Hematopoietic multipotent progenitor cell treated with erythropoietin and hydrocortisone succinate and interleukin-3 and kit ligand, for 17 days (in vitro differentiated cells): ENCODE results near the gene TADA1.

Source experiments
- DNase-seq: peaks from one replicate; pipeline ENCODE4 v3.0.0-alpha.2; 2015; ENCODE audit warnings: low spot score

Gene TADA1, protein sequence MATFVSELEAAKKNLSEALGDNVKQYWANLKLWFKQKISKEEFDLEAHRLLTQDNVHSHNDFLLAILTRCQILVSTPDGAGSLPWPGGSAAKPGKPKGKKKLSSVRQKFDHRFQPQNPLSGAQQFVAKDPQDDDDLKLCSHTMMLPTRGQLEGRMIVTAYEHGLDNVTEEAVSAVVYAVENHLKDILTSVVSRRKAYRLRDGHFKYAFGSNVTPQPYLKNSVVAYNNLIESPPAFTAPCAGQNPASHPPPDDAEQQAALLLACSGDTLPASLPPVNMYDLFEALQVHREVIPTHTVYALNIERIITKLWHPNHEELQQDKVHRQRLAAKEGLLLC

DNA sequence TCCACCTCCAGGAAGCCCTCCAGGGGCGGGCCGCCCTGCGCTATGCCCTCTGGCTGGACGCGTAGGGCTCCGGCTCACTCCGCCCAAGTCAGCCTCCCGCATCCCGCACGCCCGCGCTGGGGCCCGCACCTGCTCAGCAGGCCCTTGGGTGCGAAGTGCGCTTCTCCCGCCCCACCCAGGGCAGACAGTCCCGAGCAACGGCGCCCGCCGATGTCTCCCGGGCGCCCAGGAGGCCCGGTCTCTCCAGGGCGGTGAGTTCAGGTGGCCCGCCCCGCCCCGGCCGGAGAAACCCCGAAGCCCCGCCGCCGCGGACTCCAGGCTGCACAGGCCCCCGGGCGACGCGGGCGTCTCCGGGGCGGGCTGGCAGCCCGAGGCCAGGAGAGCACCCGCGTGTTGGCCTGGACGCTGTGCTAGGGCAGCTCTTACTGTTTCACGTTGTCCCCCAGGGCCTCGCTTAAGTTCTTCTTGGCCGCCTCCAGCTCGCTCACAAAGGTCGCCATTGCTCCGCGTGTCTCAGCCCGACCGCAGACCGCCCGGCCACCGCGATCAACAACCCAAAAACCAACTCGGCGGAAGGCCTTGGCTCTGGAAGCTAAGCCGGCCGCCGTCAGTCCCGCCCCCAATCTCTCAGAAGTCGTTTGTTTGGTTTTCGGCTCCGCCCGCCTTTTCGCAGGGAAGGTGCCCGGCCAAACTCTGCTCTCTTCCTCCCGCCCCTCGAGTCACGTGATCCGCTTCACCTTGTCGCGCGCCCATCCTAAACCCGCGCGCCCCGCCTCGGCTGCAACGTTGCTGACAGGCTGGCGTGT lies at the start of gene TADA1:
TSS of gene TADA1 (minus strand) at position 531 of the 806 bp plus-strand sequence. CDS start at position 500, 31 bp downstream.
- DNase-seq = peak; percentile 92

DNA sequence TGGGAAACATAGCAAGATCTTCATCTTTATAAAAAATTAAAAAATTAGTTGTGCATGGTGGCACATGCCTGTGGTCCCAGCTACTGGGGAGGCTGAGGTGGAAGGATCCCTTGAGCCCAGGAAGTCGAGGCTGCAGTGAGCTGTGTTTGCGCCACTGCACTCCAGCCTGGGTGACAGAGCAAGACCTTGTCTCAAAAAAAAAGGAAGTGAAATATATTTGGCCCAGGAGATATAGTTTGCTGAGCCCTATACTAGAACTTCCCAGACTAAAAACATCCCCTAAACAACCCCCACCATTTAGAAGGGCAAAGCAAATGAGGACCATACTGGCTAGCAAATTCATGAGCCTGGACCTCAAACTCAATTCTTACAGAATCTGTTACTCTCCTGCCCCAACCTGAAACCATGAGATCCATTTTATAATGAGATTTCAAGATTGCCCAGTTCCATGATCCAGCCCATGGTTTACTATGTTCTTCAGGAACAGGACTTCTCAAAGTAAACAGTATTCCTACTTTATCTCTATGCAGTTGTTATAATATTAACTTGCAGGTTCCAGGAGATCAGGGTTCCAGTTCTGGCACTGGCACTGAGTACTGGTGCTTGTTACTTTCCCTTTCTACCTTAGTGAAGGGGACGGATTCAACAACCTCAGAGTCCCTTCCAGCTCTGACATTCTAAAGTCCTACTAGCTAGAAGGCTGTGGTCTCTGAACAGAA lies 48.9 kb upstream of the TADA1 start:
- no peak for DNase-seq

DNA sequence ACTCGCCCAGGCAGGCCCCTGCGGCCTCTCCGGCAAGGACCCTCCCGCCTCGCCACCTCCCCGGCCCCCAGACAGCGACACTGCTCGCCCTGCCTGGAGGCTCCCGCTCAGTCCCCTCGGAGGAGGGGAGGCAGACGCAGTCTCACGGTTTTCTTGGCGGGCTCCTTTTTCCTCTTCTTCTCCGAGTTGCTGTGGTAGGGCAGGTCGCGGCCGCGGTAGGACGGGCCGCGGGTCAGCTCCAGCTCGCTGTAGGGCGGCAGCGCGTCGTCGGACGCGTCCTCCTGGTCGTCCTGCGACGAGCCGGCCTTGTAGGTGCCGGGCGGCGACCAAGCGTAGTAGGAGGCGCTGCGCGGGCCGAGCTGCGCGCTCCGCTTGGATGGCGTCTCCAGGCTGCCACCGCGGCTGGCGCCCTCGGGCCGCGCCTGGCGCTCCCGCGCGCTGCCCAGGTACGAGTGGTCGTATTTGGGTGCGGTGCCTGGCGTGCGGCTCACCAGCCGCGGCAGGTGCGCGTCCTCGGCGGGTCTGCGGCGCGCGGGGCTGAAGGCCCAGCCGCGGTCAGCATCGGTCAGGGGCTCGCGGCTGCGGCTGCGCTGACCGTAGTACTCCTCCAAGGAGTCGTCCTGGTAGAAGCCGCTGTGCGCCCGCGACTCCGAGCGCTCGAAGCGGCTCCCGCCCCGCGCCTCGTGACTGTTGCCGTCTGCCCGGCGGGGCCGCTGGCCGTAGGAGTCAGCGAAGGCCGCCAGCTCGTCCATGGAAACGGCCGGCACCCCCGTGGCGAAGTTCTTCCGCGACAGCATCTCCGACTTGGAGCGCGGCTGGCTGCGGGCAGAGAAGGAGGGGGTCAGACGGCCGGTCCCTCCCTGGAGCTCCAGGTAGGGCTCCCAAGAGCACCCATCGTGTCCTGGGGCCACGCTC lies 44.8 kb upstream of the TADA1 start:
- DNase-seq = no peak

DNA sequence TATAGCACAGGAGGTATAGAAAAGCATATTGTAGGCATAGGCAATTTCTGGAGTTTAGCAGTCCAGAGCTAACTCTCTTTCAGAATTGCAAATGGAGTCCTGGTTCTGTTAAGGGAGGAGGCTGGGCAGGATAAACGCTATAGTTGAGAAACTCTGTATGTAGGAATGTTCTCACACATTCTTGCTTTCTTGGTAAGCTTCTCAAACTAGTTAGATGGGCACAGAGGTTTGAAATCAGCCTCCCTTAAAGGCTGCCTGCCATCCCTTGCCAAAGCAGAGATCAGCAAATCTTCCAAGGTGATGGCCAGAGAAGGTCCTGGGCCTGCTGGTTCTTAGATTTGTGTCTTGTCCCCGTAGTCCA lies 42.9 kb upstream of the TADA1 start:
- no peak for DNase-seq

DNA sequence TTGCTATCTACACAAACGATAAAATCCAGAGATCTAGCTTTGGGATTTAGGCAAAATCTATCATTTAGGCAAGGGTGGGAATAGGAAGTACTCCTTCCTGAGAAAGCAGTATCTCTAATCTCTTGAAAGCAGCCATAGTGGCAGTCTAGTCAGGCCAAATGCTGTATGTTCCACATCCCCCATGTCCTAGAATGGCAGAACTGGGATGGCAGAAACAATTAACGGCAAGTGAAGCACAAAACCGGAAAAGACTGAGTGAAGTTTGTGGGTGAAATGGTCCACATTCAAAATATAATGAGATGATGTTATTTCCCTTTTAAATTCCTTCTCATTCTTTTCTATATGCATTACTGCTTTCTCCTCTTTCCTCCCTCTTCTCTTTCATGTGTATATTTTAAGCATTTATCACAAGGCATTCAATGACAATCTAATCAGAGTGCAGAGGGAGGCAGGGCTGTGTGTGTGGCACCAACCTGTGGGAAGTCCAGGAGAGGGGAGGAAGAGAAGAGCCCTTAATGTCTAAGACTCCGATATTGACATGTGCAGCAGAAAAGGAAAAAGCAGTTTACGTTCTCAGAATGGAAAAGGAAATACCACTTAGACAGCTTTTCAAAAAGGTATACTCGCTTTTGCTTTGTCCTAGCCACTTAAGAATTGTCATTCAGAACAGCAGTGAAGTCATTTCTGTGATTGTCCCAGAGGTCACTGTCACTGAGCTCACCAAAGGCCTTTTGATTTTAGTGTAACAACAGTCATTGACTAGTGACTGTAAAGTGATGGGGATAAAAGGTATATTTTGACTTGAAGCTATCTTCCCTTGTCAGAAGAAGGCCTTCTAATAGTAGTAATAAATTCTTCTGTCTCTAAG lies 42.3 kb upstream of the TADA1 start:
- DNase-seq = no peak

DNA sequence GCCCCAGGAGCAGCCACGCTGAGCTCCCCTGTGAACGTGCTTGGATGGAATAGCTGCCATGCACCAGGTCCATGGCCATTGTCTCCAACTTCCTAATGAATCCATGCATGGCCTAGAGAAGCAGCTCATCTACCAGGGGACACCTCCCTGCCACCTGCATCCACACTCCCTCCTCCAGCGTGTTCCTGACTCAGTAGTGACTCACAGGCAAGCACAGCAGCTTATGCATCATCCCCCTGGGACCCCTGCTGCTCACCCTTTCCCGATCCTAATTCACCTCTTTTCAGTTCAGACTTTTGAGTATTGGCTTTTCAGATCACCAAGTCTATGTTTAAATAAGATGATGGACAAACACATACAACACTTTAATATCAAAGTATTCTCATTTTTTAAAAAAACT lies 39.9 kb upstream of the TADA1 start:
- DNase-seq = no peak

DNA sequence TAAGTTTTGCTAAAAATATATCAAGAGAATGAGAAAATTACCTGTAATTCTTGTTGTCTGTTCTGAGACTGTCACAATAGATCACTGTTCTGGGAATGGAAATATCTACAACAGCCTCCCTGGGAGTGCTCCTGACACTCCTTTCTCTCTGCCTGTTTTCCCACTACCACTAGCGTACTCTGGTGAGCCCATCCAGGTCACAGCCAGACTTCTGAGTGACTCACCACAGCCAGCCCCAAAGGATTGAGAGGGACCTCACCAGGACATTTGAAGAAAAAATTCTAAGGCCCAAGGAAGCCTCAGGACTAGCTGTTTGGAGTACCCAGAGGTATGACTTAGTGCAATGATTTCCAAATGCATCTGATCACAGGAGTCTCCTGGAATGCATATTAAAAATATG lies 39.0 kb upstream of the TADA1 start:
- no peak for DNase-seq

DNA sequence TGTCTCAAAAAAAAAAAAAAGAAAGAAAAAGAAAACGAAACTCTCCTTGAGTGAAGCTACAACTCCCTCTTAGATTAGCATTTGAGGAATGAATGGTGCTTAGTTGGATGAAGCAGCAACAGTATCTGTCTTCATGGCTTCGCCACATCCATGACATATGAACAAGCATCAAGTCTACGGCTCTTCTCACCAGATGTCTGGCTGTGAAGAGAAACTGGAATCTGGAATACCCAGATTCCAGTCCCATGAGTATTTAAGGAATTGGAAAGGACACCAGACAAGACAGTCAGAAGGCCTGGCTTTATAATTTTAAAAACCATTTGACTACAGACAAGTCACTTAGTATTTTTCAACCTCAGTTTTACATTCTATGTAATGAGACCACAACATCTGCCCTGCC lies 38.0 kb upstream of the TADA1 start:
- DNase-seq = no peak

DNA sequence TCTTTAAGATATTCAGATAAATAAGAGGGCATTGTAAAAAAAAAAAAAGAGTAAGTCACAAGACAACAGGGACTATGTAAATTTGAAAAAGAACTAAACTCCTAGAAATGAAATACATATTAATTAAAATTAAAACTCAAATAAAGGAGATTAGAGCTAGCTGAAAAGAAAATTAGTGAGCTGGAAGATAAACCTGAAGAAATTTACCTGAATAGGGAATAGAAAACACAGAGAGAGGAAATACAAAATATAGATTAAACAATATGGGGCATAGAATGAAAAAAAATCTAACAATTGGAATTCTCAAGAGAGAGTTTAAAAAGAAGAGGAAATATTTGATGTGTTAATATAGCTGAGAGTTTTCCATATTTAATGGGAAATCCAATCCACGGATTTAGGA lies 35.6 kb upstream of the TADA1 start:
- no peak for DNase-seq

DNA sequence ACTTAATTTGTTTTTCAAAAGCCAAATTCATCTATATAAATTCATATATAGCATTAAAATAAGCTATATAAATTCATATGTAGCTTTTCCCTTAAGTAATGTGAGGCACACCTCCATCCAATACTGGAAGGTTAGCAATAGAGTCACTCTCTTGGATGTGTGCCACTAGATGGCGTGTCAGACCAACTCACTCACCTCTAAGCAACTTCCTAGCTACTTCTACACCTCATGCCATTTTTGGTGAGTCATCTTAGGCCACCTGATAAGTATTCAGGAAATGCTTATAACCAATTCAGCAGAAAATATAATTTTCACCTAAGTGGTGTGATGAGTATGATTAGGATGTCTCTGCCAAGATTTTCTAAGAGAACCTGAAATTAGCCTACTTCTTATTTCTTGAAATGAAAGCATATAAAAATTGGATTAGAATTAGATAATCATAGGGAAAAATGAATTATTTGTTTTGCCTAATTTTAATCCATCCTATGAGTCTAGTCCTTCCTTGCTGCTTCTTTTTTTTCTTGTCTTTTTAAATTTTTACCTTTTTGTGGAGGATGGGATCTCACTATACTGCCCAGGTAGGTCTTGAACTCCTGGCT lies 34.4 kb upstream of the TADA1 start:
- peak; percentile 85 for DNase-seq

DNA sequence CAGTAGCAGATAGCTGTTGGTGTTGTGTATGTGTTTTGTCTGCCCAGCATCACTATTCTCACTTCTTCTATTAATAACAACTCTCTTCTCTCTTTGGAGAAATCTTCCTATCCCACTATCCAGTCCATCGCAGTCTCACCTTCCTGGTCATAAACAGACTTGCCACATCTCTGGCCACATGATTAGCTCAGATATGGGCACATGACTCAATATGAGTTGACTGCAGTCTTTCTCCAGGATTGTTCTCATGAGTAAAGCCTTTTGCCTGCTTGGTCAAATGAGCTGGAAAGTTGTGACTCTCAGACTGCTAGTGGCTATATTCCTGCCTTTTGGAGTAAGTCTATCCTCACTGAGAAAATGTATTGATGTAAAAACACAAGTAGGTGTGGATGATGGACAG lies 32.9 kb upstream of the TADA1 start:
- DNase-seq = no peak

DNA sequence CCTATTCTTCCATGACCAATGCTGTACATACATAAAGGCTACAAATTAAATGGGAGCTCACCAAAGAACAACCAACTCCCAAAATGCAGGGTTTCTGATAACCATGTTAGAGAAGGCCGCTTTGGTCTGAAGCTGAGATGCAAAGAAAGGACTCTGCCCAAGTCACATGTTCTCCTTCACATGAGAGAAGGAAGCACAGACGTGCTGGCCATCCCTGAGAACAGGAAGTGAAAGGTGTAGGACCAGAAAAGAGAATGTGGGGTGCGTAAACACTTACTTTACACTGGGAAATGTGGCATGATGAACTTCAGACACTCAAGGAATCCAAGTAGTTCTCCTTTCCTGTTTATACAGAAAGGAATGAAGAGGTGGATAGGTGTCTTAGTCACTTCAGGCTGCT lies 31.7 kb upstream of the TADA1 start:
- no peak for DNase-seq

DNA sequence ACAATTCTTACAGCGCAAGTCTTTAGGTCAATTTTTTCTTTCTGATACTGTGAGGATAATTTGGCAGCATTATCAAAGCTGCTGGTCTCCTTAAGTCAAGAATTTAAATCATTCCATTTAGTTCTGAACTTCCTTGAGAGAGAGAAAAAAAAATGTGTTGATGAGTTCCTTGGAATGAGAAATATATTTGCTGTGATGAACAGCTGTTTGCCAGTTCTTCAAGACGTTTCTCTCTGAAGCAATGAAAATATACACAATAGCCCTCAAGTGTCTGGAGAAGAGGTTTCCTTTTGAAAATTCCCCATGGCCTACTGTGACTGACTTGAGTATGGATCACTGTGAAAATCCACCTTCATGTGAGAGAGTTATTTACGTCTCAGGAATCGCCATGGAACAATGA lies 31.0 kb upstream of the TADA1 start:
- DNase-seq = no peak

DNA sequence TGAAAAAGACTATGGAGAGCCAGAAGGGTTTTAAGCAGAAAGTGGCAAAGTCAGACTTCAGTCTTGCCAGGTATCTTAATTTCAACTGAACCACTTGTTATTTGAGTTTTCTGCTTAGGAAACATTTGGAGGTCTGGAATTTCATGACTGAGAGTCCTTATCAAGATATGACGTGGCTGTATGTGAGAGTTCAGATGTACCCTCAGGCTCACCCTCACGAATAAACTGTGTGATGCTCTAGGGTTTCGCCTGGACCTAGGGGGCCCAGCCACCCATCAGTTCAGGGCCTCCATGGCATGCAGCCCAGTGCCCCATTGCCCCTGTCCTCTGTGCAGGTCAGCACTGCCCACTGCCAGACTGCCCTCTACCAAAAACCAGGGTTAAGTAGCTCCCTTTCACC lies 30.6 kb upstream of the TADA1 start:
- DNase-seq = no peak

DNA sequence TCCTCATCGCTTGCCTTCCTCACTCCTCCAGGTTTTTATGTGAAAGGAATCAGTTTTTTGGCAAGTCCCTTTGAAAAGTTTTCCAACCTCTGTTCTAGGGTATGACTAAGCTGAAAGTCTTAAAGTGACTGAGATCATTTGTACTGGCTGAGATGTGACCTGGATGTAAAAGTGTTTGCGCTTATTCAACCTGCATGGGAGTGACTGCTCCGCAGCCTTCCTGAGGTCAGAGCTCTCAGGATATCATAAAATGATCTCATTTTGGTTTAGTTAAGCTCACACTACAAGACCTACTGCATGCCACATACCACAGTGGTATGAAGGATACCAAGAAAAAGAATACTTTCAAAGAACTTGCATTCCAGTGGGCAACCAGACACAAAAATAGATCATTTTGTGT lies 29.8 kb upstream of the TADA1 start:
- no peak for DNase-seq

DNA sequence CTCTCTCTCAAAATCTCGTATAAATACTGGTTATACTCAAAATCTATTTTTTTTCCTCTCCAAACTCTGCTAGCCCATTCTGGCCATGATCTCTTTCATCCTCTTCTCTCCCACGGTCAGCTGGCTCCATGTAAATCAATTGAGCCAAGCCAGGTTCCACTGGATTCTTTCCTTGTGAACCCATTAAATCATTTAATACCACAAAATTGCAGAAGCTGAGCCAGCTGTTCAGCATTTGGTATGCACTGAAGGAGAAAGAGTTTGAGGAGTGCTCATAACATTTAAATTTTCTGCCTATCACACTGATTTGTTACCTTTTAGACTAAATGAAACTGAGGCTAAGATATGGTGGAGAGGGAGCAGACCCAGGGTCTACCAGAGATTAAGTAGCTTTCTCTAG lies 29.1 kb upstream of the TADA1 start:
- DNase-seq = no peak

DNA sequence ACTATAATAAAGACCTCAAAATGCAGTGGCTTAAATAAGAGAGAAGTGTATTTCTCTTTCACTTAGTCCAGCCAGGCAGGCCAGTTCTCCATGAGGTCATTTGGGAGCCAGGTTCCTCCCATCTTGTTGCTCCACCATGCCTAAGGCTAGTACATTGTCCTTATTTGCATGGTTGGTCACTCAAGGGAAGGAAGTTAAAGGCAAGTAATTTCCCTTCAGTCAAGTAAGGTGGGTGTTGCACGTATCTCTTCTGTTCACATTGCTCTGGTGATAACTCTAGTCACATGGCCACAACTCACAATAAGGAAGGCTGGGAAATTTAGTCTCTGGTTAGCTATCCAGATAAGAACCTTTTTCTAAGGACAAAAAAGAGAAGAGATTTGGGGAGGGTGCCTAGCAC lies 27.2 kb upstream of the TADA1 start:
- DNase-seq = no peak

DNA sequence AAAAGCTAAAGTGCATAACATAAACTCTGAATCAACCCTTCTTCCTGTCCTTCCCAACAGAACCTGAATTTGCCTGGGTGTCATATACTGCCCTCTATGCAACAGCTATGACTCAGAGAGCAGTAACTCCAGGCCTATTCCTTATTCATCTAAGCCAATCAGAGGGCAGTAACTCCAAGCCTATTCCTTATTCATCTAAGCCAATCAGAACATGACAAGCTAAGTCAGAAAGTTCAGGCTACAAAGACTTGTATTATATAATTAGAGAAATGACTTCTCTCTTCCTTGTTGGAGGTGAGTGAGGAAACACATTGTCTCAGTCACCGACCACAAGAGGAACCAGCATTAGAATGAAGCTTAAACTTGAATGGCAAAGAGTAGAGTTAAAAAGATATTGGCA lies 26.2 kb upstream of the TADA1 start:
- DNase-seq = no peak

DNA sequence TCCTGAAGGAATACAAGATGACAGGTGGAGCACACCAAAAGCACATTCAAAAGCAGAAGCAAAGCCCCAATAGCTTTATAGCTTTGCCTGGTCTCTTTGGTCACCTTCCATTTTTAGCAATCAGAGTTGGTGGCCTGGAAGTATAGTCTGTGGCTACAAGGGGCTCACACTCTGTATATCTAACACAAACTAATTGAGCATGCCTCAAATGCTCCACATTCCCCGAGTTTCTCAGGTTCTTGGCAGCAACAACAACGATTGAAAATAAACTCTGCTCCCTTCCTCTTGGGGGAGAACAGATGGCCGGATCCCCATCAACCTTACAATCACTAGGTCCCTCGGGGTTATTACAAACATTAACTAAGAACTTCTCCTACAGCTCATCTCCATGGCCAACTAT lies 24.9 kb upstream of the TADA1 start:
- no peak for DNase-seq

DNA sequence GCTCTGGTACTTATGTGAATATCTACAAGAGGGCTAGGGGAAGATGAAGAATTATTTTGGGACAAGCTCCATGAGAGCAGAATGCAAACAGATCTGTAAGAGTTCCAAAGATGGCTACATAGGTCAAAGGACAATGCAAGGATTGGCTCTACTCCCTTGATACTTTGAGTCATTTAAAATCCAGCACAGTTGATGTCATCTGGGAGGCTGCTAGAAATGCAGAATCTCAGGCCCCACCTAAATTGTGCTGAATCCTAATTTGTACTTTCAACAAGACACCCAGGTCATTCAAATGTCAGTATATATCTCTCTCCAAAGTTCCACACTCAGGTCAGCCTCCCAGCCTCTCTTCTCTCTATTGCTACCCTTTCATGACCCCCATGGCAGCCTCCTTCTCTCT lies 23.7 kb upstream of the TADA1 start:
- no peak for DNase-seq

DNA sequence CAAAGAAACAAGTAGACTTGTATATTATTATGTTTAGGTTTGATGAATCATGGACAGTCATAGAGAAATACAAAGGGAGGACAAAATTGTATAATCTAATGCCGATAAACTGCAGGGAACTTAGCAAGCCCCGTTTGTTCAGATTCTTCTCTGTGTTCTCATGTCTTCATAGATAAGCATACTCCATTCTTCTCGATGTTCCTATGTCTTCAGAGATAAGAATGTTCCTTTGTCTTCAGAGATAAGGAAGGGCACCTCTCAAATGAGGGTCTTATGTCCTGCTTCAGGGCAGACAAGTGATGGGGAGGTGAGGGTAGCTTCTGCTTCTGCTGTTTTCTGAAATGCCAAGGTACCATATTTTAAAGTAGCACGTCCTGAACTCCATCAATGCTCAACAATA lies 19.7 kb upstream of the TADA1 start:
- DNase-seq = no peak
